Left renal cortex interstitium (tissue), 4 donors: ENCODE data around the gene KCNG4. TPM values are rescaled to one million over a fixed set of nuclear protein-coding genes. Genes with fewer than 3 reads are reported as not detected.

Source experiments
- DNase-seq, 4 donors: peaks; one replicate each; pipeline ENCODE4 v3.0.0-alpha.2; 2013; ENCODE audit warnings: low read depth in 4 of 4, low spot score in 2 of 4, missing footprints in 1 of 4
- polyA plus RNA-seq, 4 donors: library from polyadenylated mRNA; unstranded; fragments of 120-200 nt; gene quantifications; one replicate each; pipeline ENCODE4 v1.2.1, GENCODE V29; 2013; ENCODE audit not compliant: insufficient read length in 4 of 4

KCNG4 gene, protein sequence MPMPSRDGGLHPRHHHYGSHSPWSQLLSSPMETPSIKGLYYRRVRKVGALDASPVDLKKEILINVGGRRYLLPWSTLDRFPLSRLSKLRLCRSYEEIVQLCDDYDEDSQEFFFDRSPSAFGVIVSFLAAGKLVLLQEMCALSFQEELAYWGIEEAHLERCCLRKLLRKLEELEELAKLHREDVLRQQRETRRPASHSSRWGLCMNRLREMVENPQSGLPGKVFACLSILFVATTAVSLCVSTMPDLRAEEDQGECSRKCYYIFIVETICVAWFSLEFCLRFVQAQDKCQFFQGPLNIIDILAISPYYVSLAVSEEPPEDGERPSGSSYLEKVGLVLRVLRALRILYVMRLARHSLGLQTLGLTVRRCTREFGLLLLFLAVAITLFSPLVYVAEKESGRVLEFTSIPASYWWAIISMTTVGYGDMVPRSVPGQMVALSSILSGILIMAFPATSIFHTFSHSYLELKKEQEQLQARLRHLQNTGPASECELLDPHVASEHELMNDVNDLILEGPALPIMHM
- under 1 TPM in 2 of 4 donors, not detected in 2; 0.08 to 0.10 TPM for polyA plus RNA-seq

DNA sequence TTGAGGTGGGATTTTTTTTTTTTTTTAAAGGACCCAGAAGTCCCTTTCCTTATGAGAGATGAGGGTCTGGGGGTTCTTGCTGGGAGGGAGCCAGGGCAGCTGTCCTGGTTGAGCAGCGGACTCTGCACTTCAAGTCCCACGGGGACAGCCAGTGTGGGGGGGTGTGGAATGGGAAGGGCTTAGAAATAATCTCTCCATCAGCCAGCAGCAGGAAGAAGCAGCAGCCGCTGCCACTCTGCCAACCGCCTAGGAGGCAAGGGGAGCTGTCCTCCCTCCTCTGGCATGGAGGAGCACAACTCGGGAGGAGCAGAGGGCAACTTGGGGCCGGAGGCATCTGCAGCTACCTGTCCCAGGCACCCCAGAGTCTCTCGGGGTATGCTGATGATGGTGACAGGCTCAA, at the start of gene KCNG4:
TSS of gene KCNG4 (minus strand) at position 104 of the 400 bp plus-strand sequence. CDS start 2,527 bp downstream, outside the sequence.
- DNase-seq = no peak

DNA sequence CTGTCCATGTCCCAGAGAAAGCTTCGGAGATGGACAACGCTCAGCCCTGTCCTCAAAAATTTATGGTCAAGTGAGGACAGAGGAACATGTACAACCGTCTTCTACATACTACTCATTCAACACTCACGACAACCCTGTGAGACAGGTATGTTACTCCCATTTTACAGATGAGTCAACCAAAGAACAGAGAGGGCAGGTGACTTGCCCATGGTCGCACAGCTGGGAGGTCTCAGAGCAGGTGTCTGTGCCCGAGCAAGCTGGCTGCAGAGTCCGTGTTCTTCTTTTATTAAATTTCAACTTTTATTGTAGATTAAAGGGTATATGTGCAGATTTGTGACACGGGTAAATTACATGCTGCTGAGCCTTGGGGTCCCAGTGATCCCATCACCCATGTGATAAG, 49.1 kb upstream of the KCNG4 start:
- DNase-seq = no peak

DNA sequence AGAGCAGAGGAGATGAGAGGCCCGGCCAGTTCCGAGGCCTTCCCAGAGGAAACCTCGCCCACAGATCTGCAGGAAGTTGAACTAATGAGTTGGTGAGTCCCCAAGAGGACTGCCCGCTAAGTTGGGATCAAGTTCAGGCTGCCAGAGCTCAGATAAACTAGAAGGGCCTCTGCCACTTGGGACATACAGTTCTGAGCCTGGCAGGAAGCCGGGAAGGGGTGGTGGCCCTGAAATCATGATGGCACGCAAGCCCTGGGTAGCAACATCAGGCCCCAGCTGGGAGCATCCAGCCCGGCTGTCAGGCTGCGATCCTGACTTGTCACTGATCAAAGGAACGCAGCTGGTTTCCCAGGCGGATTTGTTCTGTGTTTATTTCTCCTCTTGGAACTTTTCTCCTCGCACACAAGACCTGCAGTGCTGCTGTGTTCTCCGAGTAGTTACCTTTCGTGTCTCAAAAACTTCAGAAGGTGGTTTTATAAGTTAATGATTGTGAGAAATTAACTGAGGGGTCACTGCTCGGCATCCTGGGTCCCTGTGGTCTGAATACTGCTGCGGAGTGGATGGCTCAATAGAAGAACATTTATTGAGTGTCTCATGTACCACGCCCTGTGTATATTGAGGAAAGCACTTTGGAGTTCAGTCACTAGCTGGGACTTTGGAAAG, 46.9 kb upstream of the KCNG4 start:
- DNase-seq = no peak

DNA sequence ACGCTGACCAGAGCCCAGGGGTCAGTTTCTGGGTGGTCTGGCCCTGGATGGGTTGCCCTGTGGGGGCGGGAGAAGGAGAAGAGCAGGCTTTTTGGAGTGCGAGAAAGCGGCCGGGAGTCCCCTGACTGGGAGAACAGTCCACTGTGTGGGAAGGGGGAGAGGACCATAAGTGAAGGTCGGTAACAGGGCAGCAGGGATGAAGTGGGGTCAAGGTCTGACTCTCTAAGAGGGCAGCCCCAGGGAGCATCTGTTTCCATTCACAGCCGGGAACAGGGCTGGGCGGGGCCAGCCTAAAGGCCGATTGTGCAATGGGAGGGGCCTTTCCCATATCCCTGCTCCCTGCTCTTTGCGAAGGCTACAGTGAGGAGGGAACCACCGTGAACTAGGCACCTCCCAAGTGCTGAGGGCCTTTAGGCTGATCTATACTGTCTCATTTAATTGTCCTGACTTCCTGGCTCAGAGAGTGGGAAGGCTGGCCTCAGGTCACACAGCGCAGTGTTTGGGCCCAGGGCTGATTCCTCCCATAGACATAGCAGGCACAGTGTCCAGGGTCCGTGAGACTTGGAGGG, 44.4 kb upstream of the KCNG4 start:
- peak in 1 of 4 donors; percentile 43 for DNase-seq

DNA sequence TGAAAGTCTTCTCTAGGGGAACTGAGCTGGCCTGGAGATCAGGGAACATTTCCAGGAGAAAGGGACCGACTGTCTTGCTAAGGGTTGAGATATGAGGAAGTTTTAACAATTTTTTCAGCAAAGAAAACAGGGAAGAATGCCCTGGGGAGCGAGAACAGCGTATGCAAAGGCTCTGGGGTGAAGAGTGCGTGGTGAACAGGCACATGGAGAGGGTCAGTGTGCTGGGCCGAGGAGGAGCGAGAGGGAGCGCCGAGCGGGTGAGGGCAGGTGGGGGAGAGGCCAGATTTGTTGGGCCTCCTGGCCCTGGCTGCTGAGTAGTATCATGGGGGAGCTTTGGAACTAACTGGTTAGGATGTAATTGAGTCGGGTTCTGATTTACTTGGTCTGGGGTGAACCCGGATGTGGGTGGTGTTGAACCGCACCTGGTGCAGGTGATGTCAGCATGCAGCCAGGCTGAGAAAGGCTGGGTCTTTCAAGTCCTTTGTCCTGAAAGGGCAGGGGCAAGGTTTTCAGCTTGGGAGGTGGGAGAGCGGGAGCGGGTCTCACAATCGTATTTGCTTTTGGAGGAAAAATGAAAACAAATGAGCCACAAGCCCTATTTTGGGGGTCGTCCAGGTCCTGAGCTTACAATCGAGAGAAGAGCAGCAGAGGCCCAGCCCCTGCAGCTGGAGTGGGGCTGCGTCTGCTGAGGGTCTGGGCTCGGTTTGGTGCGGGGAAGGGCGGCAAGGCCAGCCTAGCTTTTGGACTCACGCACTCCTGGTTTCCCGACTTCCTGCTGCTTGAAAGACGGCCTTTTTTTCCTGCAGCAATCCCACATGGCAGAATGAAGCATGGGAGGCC, 43.7 kb upstream of the KCNG4 start:
- DNase-seq = no peak

- no peak for DNase-seq
Measured at GRCh38 chr16:84282533-84282932, 42.7 kb upstream of the KCNG4 start.

GRCh38 chr16:84281074-84281473, 41.3 kb upstream of the KCNG4 start:
- no peak for DNase-seq

GRCh38 chr16:84279881-84280280, 40.1 kb upstream of the KCNG4 start:
- no peak for DNase-seq

DNA sequence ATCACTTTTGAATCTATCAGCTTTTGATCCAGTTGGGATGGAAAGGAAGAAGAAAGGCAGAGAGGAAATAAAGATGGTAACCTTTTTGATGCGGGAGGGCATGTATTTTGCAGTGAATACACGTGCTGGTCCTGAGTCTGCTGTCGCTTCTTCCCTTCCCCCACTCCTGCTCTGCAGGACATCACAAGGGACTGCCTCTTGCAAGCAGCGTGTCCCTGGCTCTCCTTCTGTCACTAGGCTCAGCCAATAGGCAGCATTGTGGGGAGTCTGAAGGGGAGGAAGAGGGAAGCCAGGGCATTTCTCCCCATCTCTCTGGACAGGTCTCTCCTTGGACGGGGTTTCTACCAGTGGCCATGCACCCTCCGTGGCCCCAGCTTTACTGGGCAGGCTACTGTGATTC, 39.2 kb upstream of the KCNG4 start:
- DNase-seq = no peak

DNA sequence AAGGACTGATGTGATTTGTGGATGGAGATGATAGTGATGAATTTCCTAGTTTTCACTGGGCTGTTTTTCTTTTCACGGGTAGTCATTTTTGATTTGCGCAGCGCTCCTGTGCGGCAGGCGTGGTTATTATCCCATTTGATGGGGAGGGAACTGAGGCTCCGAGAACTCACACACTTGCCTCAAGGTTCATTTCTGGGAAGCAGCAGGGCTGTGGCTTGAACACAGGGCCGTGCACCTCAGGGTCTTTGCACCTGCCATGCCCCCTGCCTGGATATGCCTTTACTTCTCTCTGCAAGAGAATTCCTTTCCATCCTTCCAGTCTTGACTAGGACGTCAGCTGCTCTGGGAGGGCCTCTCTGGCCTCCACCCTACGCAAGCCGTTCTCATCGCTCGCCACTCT, 38.5 kb upstream of the KCNG4 start:
- DNase-seq = no peak

DNA sequence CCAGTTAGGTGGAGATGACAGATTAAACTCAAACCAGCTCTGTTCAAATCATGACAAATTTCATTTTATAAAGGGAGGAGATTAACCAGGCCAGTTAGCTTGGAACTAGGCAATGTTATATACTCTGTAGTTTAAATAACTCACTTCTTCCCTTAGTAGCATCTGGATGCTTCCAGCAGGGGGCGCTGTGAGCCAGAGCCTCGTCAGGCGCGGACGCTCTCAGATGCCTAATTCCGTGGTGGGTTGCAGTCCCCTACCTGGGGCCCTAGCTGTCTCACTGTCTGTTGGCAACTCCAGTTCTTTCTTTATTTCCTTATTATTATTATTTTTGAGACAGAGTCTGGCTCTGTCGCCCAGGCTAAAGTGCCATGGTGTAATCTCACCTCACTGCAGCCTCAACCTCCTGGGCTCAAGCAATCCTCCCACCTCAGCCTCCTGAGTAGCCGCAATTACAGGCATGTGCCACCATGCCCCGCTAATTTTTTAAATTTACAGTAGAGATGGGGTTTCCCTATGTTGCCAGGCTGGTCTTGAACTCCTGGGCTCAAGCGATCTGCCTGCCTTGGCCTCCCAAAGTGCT, 37.5 kb upstream of the KCNG4 start:
- DNase-seq = no peak

DNA sequence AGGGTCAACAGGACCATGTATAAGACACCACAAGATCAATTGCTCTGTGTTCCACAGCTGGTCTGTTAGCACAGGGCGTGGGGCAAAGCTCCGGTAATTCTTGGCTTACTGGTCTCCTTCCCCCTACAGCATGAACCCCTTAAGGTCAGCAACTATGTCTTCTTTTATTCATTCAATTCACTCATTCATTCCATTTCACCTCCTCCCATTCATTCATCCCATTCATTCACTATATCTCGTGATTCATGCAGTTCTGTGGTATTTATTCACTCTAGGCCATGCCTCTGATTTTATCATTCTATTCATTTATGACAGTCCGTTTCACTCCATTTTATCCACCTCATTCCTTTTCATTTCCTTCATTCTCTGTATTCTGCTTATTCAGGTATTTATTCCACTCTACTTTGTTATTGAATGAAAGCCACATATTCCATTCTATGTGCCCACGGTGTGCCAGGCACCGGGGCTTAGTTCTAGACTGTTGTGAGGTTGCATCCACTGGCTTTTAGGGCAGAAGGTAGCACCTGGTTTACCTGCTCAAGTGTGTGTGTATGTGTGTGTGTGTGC, 35.9 kb upstream of the KCNG4 start:
- DNase-seq = no peak

DNA sequence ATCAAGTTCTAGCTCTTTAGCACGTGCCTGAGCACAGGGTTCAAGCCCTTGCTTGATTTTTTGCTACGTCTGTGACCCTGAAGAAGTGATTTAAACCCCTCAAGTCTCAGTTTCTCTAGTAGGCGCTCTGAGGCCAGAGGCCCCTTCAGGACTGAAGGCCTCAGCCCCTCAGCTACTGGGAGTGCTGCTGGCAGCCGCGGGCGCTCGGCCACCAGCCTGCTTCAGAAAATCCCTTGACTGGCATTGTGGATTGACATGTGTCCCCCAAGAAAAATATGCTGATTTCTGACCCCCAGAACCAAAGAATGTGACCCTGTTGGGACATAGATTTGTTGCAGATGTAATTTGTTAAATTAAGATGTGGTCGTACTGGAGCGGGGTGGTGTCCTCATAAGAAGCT, 34.7 kb upstream of the KCNG4 start:
- DNase-seq = no peak

GRCh38 chr16:84272740-84273320, 33.0 kb upstream of the KCNG4 start:
- no peak for DNase-seq

DNA sequence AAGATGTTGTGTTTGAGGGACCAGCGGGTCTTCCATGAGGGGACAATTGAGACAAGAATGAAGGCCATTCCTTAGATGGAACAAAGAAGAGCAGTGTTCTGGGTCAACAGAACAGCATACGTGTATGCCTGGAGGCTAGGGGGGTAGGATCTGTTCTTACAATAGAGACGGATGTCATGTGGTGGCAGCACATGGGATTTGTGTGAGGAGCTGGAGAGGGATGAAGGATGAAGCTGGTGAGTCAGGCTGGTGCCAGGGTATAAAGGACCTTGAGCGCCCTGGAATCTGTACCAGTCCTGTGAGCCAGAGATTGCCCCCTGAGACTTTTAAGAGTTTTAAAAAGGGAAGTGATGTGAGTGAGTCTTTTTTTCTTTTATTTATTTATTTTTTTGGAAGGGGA, 32.1 kb upstream of the KCNG4 start:
- DNase-seq = no peak

- DNase-seq = no peak
Measured at GRCh38 chr16:84271037-84271436, 31.2 kb upstream of the KCNG4 start.

DNA sequence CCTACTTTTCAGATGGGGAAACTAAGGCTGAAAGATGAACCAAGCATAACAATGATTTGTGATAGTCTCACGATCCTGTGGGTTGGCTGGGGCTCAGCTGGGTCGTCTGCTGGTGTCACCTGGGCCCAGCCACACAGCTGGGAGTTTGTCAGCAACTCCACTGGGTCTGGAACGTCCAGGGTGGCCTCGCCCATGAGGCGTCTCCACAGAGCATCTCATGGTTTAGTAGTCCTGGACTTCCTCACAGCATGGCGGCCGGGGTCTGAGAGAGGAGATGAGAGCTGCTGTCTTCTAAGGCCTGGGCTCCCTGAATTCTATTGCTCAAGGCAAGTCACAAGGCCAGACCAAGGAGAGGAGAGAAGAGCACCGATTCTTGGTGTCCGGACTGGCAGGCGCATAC, 30.7 kb upstream of the KCNG4 start:
- DNase-seq = no peak

DNA sequence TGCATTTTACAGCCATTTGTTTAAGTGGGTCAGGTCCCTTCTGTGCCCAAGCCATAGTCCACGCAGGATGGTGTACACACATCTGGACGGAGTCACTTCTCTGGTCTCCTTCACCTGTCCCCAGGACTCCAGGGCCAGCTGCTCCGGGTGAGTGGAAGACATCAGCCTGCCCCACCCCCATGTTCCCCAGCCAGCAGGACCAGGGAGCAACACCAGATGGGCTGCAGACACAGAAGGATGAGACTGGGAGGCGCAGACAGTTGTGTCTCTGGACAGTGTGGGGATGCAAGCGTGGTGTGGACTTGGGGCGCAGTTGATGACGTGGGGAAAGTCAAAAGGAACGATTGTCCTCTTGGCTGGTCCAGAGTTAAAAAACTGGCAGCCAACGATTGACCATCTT, 30.3 kb upstream of the KCNG4 start:
- no peak for DNase-seq

- peak in 2 of 4 donors; percentile 59 to 76 for DNase-seq
Measured at GRCh38 chr16:84268291-84269040, 28.7 kb upstream of the KCNG4 start.
